ENCODE results near the gene BRWD1. TPM values are rescaled to one million over a fixed set of nuclear protein-coding genes. Genes with fewer than 3 reads are reported as not detected.
"Not testable (repeated sequence)": the region's sequence is repeated elsewhere in the genome, so short reads cannot be mapped to it uniquely, and the experiment has no call there.

The BRWD1 gene
- total and polyA plus RNA-seq, 5 experiments from 2014 or later, result 26.3 to 121 (median 42.6) TPM

DNA sequence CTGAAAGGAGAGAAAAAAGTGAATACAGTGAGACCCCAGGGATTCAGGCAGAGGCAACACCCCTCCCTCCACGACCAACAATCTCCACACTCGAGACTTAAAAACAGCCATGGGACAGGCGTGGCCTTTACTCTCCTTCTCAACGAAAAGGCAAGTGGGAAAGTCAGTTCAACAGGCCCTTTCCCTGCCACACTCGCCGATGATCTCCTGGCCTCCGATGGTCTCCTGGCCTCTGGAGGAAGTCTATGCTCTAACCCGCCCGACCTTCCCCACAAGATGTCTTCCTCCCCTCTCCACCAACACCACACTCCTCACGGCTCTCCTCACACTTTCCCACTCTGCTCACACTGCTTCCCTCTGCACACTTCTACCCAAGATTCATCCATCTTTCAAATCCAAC lies 137.8 kb downstream of the BRWD1 start:
- H3K4me3 Mint-ChIP-seq, result no peak overlapping the region
- H3K27me3 Mint-ChIP-seq, result no peaks in the 10 kb centered on the region
- H3K9me3 Mint-ChIP-seq, result no peaks in the 10 kb centered on the region
- peaks cover 3 to 11% (median 8%) of the 10 kb centered on the region in 4 donors for H3K4me1 Mint-ChIP-seq
- H3K36me3 Mint-ChIP-seq, result peaks cover 0 to 60% (median 17%) of the 10 kb centered on the region in 3 donors
- peak overlapping the region in 2 of 10 donors; percentile 14 to 16 for H3K27ac Mint-ChIP-seq
- POLR2A ChIA-PET, result no interaction called here
- DNase-seq (no peak), ATAC-seq (no peak)

- POLR2A ChIA-PET, result no interaction called here
- Mint-ChIP-seq H3K4me3 (no peak overlapping the region), H3K9me3 (no peaks in the 10 kb centered on the region), H3K27ac (no peak overlapping the region), H3K27me3 (no peaks in the 10 kb centered on the region), H3K4me1 (peaks cover 0 to 8% (median 4%) of the 10 kb centered on the region in 4 donors), H3K36me3 (peaks cover 0 to 57% (median 17%) of the 10 kb centered on the region in 3 donors)
- DNase-seq (peak in 2 of 10 donors; percentile 13 to 17), ATAC-seq (no peak)
Measured at GRCh38 chr21:39175154-39175553, 138.3 kb downstream of the BRWD1 start.

- peak overlapping the region in 2 of 10 donors; percentile 45 to 57 for H3K27ac Mint-ChIP-seq
- POLR2A ChIA-PET, result no interaction called here
- no peaks in the 10 kb centered on the region for H3K27me3 Mint-ChIP-seq
- H3K9me3 Mint-ChIP-seq, result no peaks in the 10 kb centered on the region
- H3K4me3 Mint-ChIP-seq, result no peak overlapping the region
- DNase-seq (no peak), ATAC-seq (no peak)
- H3K4me1 Mint-ChIP-seq, result peaks cover 0 to 7% (median 4%) of the 10 kb centered on the region in 4 donors
- peaks cover 0 to 52% (median 17%) of the 10 kb centered on the region in 3 donors for H3K36me3 Mint-ChIP-seq
Measured at GRCh38 chr21:39173716-39174680, 139.4 kb downstream of the BRWD1 start.

DNA sequence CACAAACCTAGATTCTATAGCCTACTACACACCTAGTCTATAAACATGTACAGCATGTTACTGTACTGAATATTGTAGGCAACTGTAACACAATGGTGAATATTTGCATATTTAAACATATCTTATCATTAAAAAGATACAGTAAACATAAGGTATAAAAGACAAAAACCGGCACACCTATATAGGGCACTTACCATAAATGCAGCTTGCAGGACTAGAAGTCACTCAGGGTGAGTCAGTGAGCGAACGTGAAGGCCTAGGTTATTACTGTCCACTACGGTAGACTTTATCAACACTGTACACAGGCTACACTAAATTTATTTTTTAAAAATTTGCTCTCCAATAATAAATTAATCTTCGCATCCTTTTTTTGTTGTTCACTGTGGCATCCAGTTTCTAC lies 143.5 kb downstream of the BRWD1 start:
- POLR2A ChIA-PET, result no interaction called here
- Mint-ChIP-seq H3K9me3 (peaks cover 0 to 12% (median 3%) of the 10 kb centered on the region in 9 donors), H3K36me3 (peaks cover 7 to 31% (median 13%) of the 10 kb centered on the region in 3 donors), H3K4me1 (peaks cover 0 to 3% (median 0%) of the 10 kb centered on the region in 4 donors), H3K27ac (no peak overlapping the region), H3K4me3 (no peak overlapping the region), H3K27me3 (peaks cover 0 to 2% (median 0%) of the 10 kb centered on the region in 5 donors)
- ATAC-seq (no peak), DNase-seq (no peak)

- no peak overlapping the region for H3K4me3 Mint-ChIP-seq
- peaks cover 0 to 2% (median under 1%) of the 10 kb centered on the region in 5 donors for H3K27me3 Mint-ChIP-seq
- peaks cover 17 to 22% (median 18%) of the 10 kb centered on the region in 3 donors for H3K36me3 Mint-ChIP-seq
- H3K4me1 Mint-ChIP-seq, result peaks cover 0 to 3% (median 0%) of the 10 kb centered on the region in 4 donors
- peaks cover 2 to 23% (median 9%) of the 10 kb centered on the region in 9 donors for H3K9me3 Mint-ChIP-seq
- ATAC-seq, result no peak
- H3K27ac Mint-ChIP-seq, result peak overlapping the region in 1 of 10 donors; percentile 52
- DNase-seq, result no peak
- POLR2A ChIA-PET, result no interaction called here
Measured at GRCh38 chr21:39168800-39169199, 144.6 kb downstream of the BRWD1 start.

GRCh38 chr21:39164523-39164922 lies 148.9 kb downstream of the BRWD1 start:
- Mint-ChIP-seq H3K27ac (no peak overlapping the region), H3K4me3 (no peak overlapping the region), H3K4me1 (peaks cover 0 to 1% (median 0%) of the 10 kb centered on the region in 4 donors), H3K27me3 (peaks cover 0 to 11% (median 5%) of the 10 kb centered on the region in 5 donors), H3K36me3 (peaks cover 5 to 22% (median 10%) of the 10 kb centered on the region in 3 donors), H3K9me3 (peaks cover 2 to 30% (median 14%) of the 10 kb centered on the region in 9 donors)
- POLR2A ChIA-PET, result no interaction called here
- DNase-seq (no peak), ATAC-seq (no peak)

- Mint-ChIP-seq H3K27ac (no peak overlapping the region), H3K36me3 (peaks cover 2 to 22% (median 10%) of the 10 kb centered on the region in 3 donors), H3K4me3 (no peak overlapping the region), H3K9me3 (peaks cover 2 to 26% (median 14%) of the 10 kb centered on the region in 9 donors), H3K4me1 (no peaks in the 10 kb centered on the region), H3K27me3 (peaks cover 0 to 11% (median 5%) of the 10 kb centered on the region in 5 donors)
- no peak for ATAC-seq
- POLR2A ChIA-PET, result no interaction called here
- DNase-seq, result no peak
Measured at GRCh38 chr21:39161064-39161463, 152.4 kb downstream of the BRWD1 start.

GRCh38 chr21:39159342-39160063 lies 153.9 kb downstream of the BRWD1 start:
- no peak overlapping the region for H3K27ac Mint-ChIP-seq
- peaks cover 2 to 11% (median 7%) of the 10 kb centered on the region in 3 donors for H3K36me3 Mint-ChIP-seq
- no peak overlapping the region for H3K4me3 Mint-ChIP-seq
- no peak for ATAC-seq
- DNase-seq, result no peak
- peaks cover under 1 to 14% (median 10%) of the 10 kb centered on the region in 9 donors for H3K9me3 Mint-ChIP-seq
- POLR2A ChIA-PET, result no interaction called here
- H3K4me1 Mint-ChIP-seq, result no peaks in the 10 kb centered on the region
- peaks cover 0 to 11% (median 5%) of the 10 kb centered on the region in 5 donors for H3K27me3 Mint-ChIP-seq

GRCh38 chr21:39157241-39157640 lies 156.2 kb downstream of the BRWD1 start:
- DNase-seq, H3K27me3 Mint-ChIP-seq, POLR2A ChIA-PET, H3K27ac Mint-ChIP-seq, H3K4me3 Mint-ChIP-seq, H3K9me3 Mint-ChIP-seq, H3K4me1 Mint-ChIP-seq, H3K36me3 Mint-ChIP-seq, ATAC-seq: not testable (repeated sequence)

GRCh38 chr21:39156024-39156423 lies 157.4 kb downstream of the BRWD1 start:
- peaks cover 0 to 3% (median 2%) of the 10 kb centered on the region in 5 donors for H3K27me3 Mint-ChIP-seq
- ATAC-seq (no peak), DNase-seq (no peak)
- H3K27ac Mint-ChIP-seq, result no peak overlapping the region
- no peaks in the 10 kb centered on the region for H3K9me3 Mint-ChIP-seq
- no peak overlapping the region for H3K4me3 Mint-ChIP-seq
- POLR2A ChIA-PET, result no interaction called here
- H3K36me3 Mint-ChIP-seq, result peaks cover 0 to 2% (median 0%) of the 10 kb centered on the region in 3 donors
- no peaks in the 10 kb centered on the region for H3K4me1 Mint-ChIP-seq

DNA sequence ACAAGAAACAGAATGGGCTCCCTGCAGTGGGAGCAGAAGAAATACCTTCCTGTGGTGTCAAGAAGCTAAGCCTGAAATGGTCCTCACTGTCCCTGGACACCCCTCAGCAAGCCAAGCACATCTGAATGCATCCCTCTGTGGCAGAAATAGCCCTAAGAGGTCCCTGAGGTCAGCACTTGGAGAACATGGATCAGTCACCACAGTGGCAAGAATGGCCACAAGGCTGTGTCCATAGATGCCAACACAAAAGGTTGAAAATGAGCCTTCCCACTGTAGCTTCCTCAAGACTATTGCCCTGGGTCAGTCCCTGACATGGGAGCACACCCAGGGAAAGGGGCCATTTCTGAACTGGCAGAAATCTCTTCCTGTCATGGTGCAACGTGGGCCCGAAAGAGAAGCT lies 157.9 kb downstream of the BRWD1 start:
- peaks cover 0 to 5% (median 2%) of the 10 kb centered on the region in 5 donors for H3K27me3 Mint-ChIP-seq
- H3K27ac Mint-ChIP-seq, result no peak overlapping the region
- H3K9me3 Mint-ChIP-seq, result no peaks in the 10 kb centered on the region
- ATAC-seq (no peak), DNase-seq (no peak)
- H3K4me1 Mint-ChIP-seq, result no peaks in the 10 kb centered on the region
- peaks cover 0 to 2% (median 0%) of the 10 kb centered on the region in 3 donors for H3K36me3 Mint-ChIP-seq
- no peak overlapping the region for H3K4me3 Mint-ChIP-seq
- POLR2A ChIA-PET, result no interaction called here

GRCh38 chr21:39153842-39154241 lies 159.6 kb downstream of the BRWD1 start:
- Mint-ChIP-seq H3K9me3 (no peaks in the 10 kb centered on the region), H3K36me3 (peaks cover 0 to 2% (median 0%) of the 10 kb centered on the region in 3 donors), H3K4me1 (no peaks in the 10 kb centered on the region), H3K27ac (no peak overlapping the region), H3K27me3 (peaks cover 2 to 10% (median 3%) of the 10 kb centered on the region in 5 donors), H3K4me3 (no peak overlapping the region)
- POLR2A ChIA-PET, result no interaction called here
- ATAC-seq (no peak), DNase-seq (no peak)

DNA sequence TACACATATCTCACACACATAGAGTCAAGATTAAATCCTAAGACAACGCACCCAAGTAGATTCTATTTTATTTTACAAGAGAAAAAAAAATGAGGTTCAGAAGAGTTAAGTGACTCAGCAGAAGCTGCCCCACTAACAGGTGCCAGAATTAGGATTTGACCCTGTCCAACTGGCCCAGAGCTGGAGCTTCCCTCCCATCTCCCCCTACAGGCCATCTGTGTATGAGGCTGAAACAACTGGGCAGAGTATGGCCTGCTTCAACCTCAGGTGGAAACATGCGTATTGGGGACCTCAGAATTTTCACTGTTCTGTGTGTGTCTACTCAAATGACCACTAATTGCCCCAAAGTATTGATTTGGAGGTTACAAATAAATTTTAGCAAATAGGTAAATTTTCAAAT lies 160.1 kb downstream of the BRWD1 start:
- DNase-seq, result no peak
- Mint-ChIP-seq H3K4me3 (no peak overlapping the region), H3K27me3 (peaks cover 2 to 10% (median 3%) of the 10 kb centered on the region in 5 donors), H3K36me3 (peaks cover 0 to 2% (median 0%) of the 10 kb centered on the region in 3 donors), H3K9me3 (no peaks in the 10 kb centered on the region), H3K27ac (peak overlapping the region in 1 of 10 donors; percentile 19), H3K4me1 (no peaks in the 10 kb centered on the region)
- POLR2A ChIA-PET, result no interaction called here
- no peak for ATAC-seq

Measured in naive thymus-derived CD8-positive, alpha-beta T cell (primary cell).